HL-60/S4 treated with retinoic acid at 250 ng/mL for 4 days and 3 days (cell line): ENCODE measurements around the gene MCRIP2.
"Not testable (repeated sequence)": the region's sequence is repeated elsewhere in the genome, so short reads cannot be mapped to it uniquely, and the experiment has no call there.

Experiments
- in situ Hi-C: fragments of 300-500 bp; cut with MboI; formaldehyde crosslinking; loops from 2 replicates; pipeline ENCODE4 v1.7.0; 2022; ENCODE audit warnings: low sequenced_read_pairs

MCRIP2 gene

DNA sequence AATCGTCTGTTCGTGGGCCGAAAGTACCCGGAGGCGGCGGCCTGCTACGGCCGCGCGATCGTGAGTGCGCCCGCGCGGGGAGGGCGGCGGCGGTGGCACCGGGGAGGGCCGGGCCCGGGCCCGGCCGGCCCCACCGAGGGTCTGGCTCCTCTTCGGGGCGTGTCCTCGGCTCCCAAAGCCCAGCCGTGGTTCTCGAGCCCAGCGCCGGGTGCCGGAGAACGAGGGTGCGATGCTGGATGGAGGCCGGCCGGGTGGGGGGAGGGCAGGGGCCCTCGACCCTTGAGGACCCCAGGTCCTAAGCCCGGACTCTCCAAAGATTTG, 39.0 kb downstream of the MCRIP2 start:
- in situ Hi-C loops, result no loop called here

DNA sequence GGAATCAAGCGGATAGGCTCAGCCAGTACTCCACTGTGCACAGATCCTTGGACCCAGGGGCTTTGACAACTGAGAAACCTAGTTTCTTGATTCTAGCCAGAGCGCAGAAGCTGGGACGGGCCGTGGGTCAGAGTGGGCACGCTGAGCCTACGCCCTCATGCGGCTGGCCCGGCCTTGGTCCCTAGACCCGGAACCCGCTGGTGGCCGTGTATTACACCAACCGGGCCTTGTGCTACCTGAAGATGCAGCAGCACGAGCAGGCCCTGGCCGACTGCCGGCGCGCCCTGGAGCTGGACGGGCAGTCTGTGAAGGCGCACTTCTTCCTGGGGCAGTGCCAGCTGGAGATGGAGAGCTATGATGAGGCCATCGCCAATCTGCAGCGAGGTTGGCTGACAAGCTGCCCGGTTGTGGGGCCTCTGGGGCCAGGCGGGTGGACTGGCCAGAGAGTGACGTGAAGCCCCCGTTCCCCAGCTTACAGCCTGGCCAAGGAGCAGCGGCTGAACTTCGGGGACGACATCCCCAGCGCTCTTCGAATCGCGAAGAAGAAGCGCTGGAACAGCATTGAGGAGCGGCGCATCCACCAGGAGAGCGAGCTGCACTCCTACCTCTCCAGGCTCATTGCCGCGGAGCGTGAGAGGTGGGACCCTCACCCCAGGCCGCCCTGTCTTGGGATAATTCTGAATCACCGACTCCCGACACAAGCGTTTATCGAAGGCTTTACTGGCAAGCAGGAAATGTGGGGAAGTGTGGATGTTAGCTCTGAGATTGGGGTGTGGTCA, 39.5 kb downstream of the MCRIP2 start:
- in situ Hi-C loops, result no loop called here

DNA sequence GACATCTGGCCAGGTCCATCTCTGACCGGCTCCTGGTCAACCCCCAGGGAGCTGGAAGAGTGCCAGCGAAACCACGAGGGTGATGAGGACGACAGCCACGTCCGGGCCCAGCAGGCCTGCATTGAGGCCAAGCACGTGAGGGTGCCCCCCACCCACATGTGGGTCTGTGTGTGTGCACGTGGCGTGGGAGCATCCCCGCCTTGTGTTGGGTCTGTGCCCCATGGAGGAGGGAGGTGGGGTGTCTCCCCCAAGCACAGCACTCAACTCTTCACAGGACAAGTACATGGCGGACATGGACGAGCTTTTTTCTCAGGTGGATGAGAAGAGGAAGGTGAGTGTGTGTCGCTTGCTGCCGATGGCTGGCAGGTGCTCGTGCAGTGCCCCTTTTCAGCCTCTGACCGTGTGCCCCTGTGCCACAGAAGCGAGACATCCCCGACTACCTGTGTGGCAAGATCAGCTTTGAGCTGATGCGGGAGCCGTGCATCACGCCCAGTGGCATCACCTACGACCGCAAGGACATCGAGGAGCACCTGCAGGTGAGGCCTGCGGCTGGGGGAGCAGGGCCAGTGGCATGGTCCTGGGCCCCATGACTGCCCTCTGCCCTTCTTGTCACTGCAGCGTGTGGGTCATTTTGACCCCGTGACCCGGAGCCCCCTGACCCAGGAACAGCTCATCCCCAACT, 40.3 kb downstream of the MCRIP2 start:
- in situ Hi-C loops, result no loop called here

DNA sequence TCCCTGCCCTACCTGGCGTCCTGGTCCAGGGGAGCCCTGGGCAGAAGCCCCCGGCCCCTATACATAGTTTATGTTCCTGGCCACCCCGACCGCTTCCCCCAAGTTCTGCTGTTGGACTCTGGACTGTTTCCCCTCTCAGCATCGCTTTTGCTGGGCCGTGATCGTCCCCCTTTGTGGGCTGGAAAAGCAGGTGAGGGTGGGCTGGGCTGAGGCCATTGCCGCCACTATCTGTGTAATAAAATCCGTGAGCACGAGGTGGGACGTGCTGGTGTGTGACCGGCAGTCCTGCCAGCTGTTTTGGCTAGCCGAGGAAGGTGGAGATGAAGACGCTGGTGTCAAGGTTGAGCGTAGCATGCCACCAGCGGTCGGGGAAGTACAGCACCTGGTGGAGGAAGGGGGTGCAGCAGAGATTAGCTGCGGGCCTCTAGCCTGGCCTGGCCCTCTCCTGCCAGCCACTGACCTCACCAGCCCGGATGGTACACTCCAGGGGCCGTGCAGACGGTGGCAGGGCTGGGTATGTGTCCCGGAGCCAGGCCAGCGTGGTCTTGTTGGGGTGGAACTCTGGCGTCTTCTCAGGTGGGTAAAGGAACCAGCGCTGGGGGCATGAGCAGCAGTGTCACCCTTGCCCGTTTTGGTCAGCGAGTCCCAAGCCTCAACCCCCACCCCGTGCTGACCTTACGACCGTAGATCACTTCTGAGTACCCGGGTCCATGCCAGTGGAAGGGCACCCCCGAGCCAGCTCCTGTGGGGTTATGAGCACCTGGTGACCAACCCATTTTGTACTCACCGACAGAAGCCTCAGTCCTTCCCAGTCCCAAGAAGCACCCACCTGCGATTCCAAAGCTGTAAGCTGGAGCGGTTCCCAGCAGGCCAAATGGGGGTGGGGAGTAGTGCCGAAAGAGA, 41.1 kb downstream of the MCRIP2 start:
- in situ Hi-C loops, result no loop called here

DNA sequence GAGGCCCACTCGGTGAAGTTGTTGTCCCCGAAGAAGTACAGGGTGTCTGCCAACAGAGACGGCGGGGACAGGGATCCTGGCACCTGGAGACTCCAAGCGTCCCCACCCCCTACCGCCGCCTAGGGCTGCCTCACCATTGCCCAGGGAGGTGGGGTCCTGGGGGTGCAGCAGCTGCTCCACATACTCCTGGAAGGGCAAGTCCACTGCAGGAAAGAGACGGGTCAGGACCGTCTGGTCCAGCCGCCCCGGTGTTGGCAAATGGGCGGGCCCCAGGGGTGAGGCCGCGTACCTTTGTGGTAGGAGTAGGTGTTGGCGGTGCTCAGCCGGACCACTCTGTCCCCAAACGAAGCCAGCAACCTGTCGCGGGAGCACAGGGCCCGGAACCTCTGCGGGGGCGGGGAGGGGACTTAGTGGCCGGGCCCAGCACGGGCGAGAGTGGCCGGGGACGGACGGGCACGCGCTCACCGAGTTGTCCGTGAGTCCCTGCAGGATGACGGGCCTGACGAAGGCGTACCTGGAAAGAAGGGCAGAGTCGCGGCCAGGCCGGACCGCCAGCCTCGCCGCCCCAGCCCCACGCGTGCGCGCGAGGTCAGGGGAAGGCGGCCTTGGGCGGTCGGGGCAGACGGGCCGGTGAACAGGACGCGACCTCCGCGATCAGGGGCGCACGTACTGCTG, 41.9 kb downstream of the MCRIP2 start:
- in situ Hi-C loops, result no loop called here

DNA sequence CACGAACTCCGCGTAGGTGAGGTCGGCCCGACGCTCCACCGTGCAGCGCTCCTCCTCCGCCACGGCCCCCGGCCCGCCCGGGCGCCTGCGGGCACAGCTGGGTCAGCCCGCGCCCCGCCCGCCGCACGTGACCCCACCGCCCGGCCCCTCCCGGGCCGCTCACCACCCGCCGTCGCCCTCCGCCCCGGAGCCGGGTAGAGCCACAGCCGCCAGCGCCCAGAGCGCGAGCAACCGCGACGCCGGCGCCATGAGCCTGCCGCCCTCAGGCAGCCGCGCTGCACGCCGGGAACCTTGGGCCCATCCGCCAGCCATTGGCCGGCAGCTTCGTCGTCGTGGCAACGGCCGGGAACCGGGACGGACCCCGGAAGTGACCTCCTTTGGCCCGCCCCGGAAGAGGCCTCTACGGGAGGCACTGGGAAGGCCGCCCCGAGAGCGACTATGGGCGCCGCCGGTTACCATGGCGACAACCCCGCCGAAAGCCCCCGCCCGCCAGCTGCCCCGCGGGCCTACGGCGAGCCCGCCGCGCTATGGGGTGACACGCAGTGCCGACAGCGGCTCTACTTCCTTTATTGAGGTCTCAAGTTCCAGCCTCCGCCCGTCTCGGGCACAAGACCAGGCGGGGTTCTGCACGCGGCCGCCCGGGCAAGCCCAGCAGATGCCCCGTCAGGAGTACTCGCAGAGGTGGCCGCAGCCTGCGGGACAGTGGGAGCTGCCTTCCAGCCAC, 42.6 kb downstream of the MCRIP2 start, which contains the start of gene JMJD8:
JMJD8 (minus strand) TSS at position 264 of the 724 bp plus-strand sequence; CDS start at position 249, 15 bp downstream.
- in situ Hi-C loops, result no loop called here

DNA sequence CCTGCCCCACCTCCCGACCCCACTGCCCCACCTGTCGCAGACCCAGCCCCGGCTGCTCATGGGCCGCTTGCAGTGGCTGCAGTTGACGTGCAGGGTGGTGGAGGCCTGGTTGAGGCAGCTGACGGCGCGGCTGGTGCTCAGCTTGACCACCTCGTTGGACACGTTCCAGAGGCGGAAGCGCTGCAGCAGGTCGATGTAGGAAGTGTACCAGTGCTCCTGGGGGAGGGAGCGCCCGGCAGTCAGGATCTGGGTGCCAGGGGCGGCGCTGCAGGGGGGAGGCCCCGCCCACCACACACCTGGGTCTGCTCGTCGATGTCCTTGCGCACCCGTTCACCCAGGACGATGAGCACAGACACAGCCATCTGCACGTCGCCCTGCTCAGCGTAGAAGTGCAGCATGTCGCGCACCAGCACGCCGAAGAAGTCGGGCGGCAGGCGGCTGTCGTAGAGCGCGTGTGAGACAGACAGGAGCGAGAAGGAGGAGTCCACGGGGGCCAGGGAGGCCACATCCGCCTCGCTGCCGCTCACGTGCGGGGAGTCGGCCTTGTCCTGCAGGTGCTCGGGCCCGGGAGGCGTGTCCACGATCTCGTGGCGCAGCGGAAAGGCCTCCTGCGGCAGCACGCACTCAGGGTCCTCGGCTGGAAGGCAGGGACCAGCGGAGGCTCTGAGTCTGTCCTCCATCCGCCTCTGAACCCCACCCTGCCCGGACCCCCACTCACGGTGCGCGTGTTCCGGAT, 43.5 kb downstream of the MCRIP2 start:
- in situ Hi-C loops, result no loop called here

DNA sequence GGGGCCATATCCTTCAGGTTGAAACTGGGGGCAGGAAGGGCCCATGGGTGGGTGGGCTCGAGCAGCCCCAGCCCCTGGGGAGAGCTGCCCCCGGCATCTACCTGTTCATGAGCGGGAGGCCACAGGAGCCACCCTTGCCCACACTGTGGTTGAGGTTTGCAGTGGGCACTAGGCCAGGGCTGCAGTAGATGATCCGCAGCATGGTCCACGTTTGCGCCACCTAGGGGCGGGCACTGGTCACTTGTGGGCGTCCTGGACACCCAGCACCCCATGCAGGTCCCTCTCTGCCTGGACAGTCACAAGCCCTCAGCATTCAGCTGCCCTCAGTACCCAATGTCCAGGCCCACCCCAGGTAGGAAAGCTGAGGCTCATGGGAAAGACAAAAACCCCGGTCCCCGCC, 44.3 kb downstream of the MCRIP2 start:
- in situ Hi-C loops, result no loop called here

DNA sequence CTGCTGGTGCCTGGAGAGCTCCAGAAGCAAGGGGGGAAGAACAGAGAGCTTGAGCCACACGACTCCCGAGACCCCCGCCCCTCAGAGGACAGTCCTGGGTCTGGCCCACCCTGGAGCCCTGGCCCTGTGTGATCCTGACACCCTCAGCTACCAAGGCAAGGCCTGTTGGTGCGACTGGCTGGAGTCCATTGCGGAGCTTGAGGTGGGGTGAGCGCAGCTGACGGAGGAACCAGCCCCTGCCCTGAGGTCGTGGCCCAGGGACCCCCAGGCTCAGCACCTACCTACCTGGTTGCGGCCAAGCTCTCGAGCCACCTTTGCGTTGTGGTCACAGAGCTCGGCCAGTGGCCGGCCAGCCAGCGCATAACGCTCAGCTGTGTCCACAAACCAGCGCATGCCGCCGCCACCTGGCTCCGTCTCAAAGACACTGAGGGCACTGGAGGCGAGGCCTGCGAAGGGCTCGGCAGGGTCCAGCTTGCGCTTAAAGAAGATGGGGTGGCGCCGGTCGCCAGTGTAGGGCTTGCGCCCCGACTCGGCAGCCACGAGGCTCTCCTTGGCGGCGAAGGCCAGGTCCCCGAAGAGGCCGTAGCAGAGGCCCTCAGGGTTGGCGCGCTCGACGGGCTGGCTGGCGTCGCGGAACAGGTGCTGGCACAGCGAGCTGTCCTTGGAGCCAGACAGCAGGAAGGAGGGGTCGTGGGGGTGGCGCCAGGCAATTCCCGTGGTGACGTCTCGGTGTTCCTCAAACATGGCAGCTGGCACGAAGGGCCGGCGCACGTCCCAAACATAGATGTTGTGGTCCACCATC, 45.0 kb downstream of the MCRIP2 start:
- in situ Hi-C loops, result no loop called here

DNA sequence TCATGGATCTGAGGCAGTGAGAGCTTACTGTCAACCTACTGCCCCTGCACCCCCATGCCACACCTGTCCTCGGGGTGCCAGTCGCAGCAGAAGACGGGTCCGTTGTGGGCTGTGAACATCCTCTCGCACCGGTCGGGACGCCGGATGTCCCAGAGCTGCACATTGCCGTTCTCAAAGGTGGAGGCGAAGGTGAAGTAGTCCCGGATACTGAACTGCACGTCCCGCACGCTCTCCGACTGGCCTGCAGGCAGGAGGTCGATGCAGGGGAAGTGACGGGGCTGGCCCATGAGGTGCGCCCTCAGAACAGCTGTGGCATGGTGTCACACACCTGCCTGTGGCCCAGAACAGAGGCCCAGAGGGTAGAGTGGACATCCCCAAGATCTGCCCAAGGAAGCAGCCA, 45.9 kb downstream of the MCRIP2 start:
- in situ Hi-C loops, result no loop called here

DNA sequence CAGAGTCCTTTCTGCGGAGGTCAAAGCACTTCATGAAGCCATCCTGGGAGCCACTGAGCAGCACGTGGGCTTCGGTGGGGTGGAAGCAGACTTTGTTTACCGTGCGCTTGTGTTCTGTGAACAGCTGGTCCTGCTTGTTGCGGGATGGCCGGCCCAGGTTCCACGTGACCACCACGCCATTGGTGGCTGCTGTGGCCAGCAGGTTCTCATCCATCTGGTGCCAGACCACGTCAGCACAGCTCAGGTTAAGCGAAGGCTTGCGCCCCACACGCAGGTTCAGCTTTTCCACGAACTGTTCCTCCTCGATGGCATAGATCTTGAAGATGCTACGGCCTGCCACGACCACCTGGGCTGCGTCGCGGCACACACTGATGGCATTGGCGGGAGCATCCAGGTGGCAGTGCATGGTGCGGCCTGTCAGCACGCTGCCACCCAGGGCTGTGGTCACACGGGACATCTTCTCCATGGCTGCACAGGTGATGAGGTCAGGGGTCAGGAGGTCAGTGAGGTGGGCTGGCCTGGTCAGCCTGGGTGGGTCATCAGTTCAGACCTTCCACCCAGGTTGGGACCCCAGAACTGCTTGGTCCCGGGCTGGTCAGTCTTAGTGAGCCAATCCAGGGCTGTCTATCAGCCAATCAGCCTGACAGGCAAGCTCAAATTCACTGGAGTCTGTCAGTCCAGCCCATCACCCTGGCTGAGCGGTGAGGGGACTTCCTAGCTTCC, 47.7 kb downstream of the MCRIP2 start:
- in situ Hi-C loops, result no loop called here

DNA sequence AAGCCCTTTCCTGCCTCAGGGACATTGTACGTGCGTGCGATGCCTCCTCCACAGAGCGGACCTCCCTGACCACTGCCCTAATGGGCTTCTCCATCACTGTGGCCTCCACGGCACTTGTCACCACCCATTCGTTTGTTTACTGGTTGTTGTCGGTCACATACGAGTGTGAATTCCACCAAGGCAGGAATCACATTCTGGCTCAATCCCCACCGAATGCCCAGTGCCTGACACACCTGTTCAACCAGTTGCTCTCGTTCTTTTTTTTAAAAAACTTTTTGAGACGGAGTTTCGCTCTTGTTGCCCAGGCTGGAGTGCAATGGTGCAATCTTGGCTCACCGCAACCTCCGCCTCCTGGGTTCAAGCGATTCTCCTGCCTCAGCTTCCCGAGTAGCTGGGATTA, 49.6 kb downstream of the MCRIP2 start:
- in situ Hi-C loops, result not testable (repeated sequence)

DNA sequence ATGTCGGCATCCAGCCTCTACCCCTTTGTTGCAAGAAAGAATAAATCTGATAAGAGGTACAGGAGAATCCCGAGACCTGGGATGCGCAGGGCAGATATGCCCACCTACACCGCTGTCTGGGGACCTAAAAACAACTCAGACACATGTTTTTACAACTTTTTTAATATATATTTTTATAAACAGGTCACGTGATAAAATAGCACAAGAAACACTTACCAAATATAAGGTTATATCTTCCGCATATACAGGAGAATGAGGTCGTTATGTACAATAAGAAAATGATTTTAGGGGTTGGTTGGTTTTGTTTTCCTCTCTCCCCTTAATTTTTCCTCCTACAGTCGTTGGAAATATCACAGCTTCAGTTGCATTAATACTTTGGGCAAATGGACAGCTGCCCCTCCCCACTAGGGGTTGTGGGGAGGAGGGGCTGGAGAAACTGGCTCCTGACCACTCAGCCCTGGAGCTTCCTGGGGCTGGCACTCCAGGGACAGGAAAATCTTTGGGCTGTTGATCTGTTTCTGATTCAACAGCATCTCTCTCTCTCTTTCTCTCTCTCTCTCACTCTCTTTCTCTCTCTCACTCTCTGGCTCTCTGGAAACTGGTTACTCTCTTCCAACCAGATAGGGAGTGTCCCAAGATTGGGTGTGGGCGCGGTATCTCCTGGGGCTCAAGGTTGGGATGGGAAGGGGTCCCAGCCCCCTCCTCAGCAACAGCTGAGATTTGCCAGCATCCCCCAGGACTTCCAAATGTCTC, 50.9 kb downstream of the MCRIP2 start:
- in situ Hi-C loops, result no loop called here

DNA sequence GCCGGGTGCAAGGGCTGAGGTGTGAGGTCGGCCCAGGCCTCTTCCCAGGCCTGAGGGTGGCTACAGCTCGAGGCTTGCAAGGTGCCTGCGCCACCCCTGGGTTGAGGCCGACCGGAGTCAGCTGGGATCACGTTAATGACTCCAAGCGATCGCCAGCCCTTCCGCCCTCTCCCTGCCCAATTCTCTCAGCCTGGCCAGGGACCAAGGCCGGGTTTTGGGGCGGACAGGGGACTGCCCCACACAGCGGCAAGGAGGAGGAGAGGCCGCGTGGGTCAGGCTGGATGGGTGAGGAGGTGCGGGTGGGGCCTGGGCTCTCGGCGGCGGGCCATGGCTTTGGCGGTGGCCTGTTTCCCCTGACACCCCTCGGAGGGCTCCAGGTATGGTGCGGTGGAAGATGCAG, 51.7 kb downstream of the MCRIP2 start:
- in situ Hi-C loops, result no loop called here

DNA sequence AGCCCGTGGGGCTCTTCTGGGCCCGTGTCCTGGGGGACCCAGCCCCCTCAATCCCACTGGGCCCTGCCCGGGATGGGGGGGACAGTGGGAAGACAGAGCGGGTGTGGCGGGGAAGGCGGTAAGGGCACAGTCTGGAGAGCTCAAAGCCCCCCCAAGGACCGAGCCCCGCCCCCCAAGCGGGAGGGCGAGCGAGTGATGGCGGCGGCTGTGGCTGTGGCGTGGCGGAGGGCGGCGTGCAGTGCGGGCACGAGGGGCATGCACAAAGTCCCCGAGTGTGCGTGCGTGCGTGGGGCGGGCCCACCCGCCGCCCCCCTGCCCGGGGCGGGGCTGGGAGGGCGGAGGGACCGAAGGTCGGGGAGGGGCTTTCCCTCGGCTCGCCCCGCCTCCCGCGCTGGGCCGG, 52.1 kb downstream of the MCRIP2 start:
- in situ Hi-C loops, result no loop called here

DNA sequence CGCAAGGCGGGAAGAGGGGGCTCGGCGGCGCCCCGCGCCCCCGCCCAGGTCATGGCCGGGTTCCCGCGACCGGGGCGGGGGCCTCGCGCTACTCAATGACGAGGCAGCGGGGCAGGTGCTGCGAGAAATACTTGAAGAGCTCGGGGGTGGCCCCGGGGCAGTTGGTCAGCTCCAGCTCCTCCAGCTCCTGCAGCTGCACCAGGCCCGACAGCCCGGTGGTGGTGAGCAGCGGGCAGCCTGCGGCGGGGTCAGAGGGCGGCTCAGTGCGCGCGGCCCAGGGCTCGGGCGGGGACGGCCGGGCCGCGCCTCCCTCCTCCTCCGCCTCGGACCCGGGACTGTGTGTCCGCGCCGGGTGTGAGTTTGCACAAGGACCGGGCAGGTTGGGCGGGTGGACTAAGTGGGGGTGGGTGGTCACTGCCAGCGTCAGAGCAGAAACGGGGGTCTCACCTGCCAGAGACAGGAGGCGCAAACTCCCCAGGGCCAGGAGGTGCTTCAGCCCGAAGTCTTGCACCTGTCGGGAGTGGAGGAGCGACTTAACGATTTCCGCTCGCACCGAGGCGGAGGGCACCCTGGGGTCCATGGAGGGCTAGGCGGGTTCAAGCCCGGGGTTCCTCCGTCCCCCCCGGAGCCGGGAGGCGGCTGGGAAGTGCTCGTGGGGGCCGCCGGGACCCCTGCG, 52.7 kb downstream of the MCRIP2 start:
- in situ Hi-C loops, result no loop called here

DNA sequence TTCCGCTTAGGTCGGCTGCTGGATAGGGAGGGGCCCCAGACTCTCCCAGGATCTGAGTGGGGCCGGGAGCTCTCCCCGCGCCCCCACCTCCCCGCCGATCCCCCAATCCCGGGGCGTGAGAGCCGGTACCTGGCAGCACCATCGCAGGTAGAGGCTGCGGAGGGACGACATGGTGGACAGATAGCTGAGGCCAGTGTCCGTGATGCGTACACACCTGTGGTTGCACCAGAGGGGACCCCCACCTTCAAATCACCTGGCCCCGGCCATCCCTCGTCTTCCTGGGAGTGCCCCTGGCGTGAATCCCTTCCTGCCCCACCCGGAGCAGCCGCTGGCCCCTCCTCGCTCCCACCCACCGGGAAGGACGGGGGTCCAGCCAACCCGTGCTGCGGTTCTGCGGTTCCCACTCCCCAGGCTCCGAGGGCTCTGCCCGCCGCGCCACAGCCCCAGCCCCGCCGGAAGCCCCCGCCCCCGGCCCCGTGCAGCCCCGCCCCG, 53.3 kb downstream of the MCRIP2 start:
- in situ Hi-C loops, result no loop called here
